ENCODE data around the gene ZDHHC24.

Gene ZDHHC24

GRCh38 chr11:66529069-66529468, 16.8 kb downstream of the ZDHHC24 start:
- no peak overlapping the region for H3K4me3 ChIP-seq (ENCODE audit: low read depth, low read length)
- TF ChIP-seq CTCF (IDR thresholded peaks at IDR 0.05; ENCODE audit: low read depth, low read length, missing control alignments) = no peak
- no peak for DNase-seq (ENCODE audit: low read depth)

GRCh38 chr11:66524304-66525040, 21.4 kb downstream of the ZDHHC24 start:
- DNase-seq (ENCODE audit: low read depth) = no peak
- no peak overlapping the region for H3K4me3 ChIP-seq (ENCODE audit: low read depth, low read length)
- no peak for TF ChIP-seq CTCF (IDR thresholded peaks at IDR 0.05; ENCODE audit: low read depth, low read length, missing control alignments)

GRCh38 chr11:66523611-66524010, 22.2 kb downstream of the ZDHHC24 start:
- no peak overlapping the region for H3K4me3 ChIP-seq (ENCODE audit: low read depth, low read length)
- DNase-seq (ENCODE audit: low read depth) = no peak
- TF ChIP-seq CTCF (IDR thresholded peaks at IDR 0.05; ENCODE audit: low read depth, low read length, missing control alignments) = no peak

GRCh38 chr11:66510990-66511339, 34.9 kb downstream of the ZDHHC24 start:
- DNase-seq (ENCODE audit: low read depth) = no peak
- TF ChIP-seq CTCF (IDR thresholded peaks at IDR 0.05; ENCODE audit: low read depth, low read length, missing control alignments) = no peak

GRCh38 chr11:66510271-66510989, 35.4 kb downstream of the ZDHHC24 start, which contains the start of gene BBS1:
TSS of gene BBS1 (plus strand) at chr11:66510635. CDS start at chr11:66510660, 25 bp downstream.
- peak within 1 kb of the TSS; percentile 81 for H3K4me3 ChIP-seq (ENCODE audit: low read depth, low read length)
- TF ChIP-seq CTCF (IDR thresholded peaks at IDR 0.05; ENCODE audit: low read depth, low read length, missing control alignments) = no peak
- DNase-seq (ENCODE audit: low read depth) = peak; percentile 8

More at GRCh38 chr11:66510990-66511339, 34.9 kb downstream of the ZDHHC24 start:
- peak overlapping the region; percentile 81 for H3K4me3 ChIP-seq (ENCODE audit: low read depth, low read length)

GRCh38 chr11:66509131-66509561, 36.7 kb downstream of the ZDHHC24 start:
- H3K4me3 ChIP-seq (ENCODE audit: low read depth, low read length) = no peak overlapping the region
- no peak for DNase-seq (ENCODE audit: low read depth)
- no peak for TF ChIP-seq CTCF (IDR thresholded peaks at IDR 0.05; ENCODE audit: low read depth, low read length, missing control alignments)

All from GM12864 (cell line).